ENCODE results near the gene NKTR.
A peak's percentile ranks its signal among the peaks of the same experiment; 100 is the strongest.

Gene NKTR

DNA sequence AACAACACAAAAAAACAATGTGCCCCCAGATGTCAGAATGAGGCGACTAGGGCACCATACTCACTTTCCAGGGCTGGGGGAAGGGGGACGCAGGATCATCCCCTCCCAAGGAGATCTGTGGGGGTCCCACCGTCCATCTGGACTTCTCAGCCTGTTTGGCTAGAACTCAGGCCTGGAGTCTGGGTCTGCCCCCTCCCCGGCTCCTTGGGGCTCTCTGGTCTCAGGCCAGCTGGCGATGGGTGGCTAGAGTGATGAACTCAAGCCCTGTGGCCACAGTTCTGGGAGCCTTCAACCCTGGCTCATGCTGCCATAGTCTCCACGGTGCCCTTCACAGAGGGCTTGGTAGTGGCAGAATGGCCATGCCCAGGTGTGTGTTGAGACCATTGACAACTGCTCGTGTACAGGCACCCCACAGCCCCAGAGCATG lies 66.6 kb downstream of the NKTR start:
- Histone ChIP-seq H3K27me3 (ENCODE audit: insufficient read depth, poor library complexity, severe bottlenecking) (no peaks in the 10 kb centered on the region), H3K27ac (replicated peaks) (no peak overlapping the region), H3K4me3 (replicated peaks; ENCODE audit: insufficient read depth, low read length) (no peak overlapping the region)
- no peak for TF ChIP-seq POLR2AphosphoS5 (IDR thresholded peaks at IDR 0.05; ENCODE audit: low read depth)
- TF ChIP-seq GABPA (IDR thresholded peaks at IDR 0.05; ENCODE audit: low read depth) = no peak
- TF ChIP-seq, protein P1, sequence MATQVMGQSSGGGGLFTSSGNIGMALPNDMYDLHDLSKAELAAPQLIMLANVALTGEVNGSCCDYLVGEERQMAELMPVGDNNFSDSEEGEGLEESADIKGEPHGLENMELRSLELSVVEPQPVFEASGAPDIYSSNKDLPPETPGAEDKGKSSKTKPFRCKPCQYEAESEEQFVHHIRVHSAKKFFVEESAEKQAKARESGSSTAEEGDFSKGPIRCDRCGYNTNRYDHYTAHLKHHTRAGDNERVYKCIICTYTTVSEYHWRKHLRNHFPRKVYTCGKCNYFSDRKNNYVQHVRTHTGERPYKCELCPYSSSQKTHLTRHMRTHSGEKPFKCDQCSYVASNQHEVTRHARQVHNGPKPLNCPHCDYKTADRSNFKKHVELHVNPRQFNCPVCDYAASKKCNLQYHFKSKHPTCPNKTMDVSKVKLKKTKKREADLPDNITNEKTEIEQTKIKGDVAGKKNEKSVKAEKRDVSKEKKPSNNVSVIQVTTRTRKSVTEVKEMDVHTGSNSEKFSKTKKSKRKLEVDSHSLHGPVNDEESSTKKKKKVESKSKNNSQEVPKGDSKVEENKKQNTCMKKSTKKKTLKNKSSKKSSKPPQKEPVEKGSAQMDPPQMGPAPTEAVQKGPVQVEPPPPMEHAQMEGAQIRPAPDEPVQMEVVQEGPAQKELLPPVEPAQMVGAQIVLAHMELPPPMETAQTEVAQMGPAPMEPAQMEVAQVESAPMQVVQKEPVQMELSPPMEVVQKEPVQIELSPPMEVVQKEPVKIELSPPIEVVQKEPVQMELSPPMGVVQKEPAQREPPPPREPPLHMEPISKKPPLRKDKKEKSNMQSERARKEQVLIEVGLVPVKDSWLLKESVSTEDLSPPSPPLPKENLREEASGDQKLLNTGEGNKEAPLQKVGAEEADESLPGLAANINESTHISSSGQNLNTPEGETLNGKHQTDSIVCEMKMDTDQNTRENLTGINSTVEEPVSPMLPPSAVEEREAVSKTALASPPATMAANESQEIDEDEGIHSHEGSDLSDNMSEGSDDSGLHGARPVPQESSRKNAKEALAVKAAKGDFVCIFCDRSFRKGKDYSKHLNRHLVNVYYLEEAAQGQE (IDR thresholded peaks at IDR 0.05; ENCODE audit: insufficient replicate concordance, low read depth) = no peak
- TF ChIP-seq, protein P2, sequence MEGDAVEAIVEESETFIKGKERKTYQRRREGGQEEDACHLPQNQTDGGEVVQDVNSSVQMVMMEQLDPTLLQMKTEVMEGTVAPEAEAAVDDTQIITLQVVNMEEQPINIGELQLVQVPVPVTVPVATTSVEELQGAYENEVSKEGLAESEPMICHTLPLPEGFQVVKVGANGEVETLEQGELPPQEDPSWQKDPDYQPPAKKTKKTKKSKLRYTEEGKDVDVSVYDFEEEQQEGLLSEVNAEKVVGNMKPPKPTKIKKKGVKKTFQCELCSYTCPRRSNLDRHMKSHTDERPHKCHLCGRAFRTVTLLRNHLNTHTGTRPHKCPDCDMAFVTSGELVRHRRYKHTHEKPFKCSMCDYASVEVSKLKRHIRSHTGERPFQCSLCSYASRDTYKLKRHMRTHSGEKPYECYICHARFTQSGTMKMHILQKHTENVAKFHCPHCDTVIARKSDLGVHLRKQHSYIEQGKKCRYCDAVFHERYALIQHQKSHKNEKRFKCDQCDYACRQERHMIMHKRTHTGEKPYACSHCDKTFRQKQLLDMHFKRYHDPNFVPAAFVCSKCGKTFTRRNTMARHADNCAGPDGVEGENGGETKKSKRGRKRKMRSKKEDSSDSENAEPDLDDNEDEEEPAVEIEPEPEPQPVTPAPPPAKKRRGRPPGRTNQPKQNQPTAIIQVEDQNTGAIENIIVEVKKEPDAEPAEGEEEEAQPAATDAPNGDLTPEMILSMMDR (IDR thresholded peaks at IDR 0.05; ENCODE audit: insufficient read depth, low read length) = no peak
- no peak for TF ChIP-seq SPI1 (IDR thresholded peaks at IDR 0.05; ENCODE audit: borderline replicate concordance, low read depth)
- no peak for DNase-seq (ENCODE audit: low read depth in 1 of 2, low spot score in 1 of 2)

DNA sequence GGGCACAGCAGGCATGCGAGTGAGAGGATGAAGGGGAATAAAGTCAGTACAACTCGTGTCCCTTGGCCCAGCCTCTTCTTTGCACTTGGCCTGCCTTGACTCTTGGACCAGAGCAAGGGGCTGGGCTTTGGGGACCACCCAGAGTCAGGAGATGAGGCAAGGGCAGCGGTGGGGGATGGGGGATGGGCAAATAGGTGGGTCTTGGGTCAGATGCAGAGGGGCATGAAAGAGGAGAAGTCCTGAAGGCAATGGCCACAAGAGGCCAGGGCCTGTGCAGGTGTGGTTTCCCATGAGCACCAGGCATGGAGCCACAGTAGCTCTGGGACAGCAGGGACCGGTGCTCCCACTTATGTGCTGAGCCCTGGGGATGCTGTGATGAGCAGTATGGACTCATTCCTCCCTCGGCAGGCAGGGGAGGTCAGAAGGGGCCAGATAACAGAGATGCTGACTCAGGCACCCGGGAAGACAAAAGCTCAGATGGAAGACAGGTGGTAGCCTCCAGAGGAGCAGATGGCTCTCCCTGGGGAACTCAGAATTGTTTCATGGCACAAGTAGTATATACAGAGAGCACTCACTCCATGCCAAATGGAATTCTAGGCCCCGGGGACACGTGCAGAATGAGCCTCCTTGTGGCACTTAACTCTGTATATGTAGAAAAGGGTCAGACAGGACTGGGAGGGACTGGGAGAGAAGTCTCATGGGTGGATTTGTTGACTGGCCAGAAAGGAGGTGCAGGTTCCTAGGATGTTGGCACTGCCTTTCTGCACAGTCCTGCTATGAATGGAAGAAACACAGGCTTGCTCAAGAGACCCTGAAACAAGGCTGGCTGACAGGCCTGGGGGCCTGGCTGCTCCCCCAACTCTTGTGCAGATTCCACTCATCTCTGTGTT lies 67.3 kb downstream of the NKTR start:
- H3K4me3 ChIP-seq (replicated peaks; ENCODE audit: insufficient read depth, low read length) = no peak overlapping the region
- TF ChIP-seq POLR2AphosphoS5 (IDR thresholded peaks at IDR 0.05; ENCODE audit: low read depth) = no peak
- H3K27me3 ChIP-seq (ENCODE audit: insufficient read depth, poor library complexity, severe bottlenecking) = no peaks in the 10 kb centered on the region
- no peak for DNase-seq (ENCODE audit: low read depth in 1 of 2, low spot score in 1 of 2)
- H3K27ac ChIP-seq (replicated peaks) = no peak overlapping the region

DNA sequence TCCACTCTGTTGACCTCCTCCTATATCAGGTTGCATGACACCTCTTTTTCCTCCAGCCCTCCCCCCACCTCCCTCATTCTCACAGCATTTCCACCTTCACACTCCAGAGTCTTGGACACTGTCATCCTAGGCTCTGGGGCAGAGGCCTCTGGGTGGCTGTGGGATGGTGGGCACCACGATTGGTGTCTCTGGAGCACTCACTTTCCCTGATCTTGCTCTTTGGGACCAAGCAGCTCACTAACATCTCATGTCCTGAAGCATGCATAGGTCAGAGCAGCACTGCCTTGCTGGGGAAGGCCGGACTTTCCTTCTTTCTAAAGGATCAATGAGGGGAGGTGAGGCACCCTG lies 67.9 kb downstream of the NKTR start:
- Histone ChIP-seq H3K27me3 (ENCODE audit: insufficient read depth, poor library complexity, severe bottlenecking) (no peaks in the 10 kb centered on the region), H3K27ac (replicated peaks) (no peak overlapping the region), H3K4me3 (replicated peaks; ENCODE audit: insufficient read depth, low read length) (no peak overlapping the region)
- DNase-seq (ENCODE audit: low read depth in 1 of 2, low spot score in 1 of 2) = no peak
- TF ChIP-seq SPI1 (IDR thresholded peaks at IDR 0.05; ENCODE audit: borderline replicate concordance, low read depth) (no peak), POLR2AphosphoS5 (IDR thresholded peaks at IDR 0.05; ENCODE audit: low read depth) (0 out of 2 replicates have a peak, but pooled peaks have one; percentile 10), GABPA (IDR thresholded peaks at IDR 0.05; ENCODE audit: low read depth) (no peak)
- TF ChIP-seq, protein P2 (IDR thresholded peaks at IDR 0.05; ENCODE audit: insufficient read depth, low read length) = no peak
- TF ChIP-seq, protein P1 (IDR thresholded peaks at IDR 0.05; ENCODE audit: insufficient replicate concordance, low read depth) = no peak

DNA sequence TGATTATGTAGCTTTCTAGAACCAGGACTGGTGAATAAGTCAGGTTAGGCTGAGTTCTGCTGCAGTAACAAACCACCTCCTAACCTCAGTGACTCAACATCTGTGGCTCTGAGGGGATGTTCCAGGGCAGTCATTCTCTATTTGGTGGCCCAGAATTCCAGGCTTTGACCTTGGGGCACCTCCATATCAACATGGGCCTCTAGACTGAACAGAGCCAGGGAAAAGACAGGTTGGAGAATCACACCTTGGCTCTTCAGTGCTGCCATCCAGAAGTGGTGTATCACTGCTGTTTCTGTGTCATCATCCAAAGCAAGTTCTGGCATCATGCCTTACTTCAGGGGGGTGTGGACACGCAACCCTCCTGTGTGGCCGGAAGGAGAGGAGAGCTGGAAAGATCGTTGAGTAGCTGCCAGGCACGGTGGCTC lies 68.3 kb downstream of the NKTR start:
- DNase-seq (ENCODE audit: low read depth in 1 of 2, low spot score in 1 of 2) = no peak
- Histone ChIP-seq H3K4me3 (replicated peaks; ENCODE audit: insufficient read depth, low read length) (no peak overlapping the region), H3K27me3 (ENCODE audit: insufficient read depth, poor library complexity, severe bottlenecking) (no peaks in the 10 kb centered on the region), H3K27ac (replicated peaks) (no peak overlapping the region)
- TF ChIP-seq, protein P1 (IDR thresholded peaks at IDR 0.05; ENCODE audit: insufficient replicate concordance, low read depth) = no peak
- no peak for TF ChIP-seq SPI1 (IDR thresholded peaks at IDR 0.05; ENCODE audit: borderline replicate concordance, low read depth)
- TF ChIP-seq GABPA (IDR thresholded peaks at IDR 0.05; ENCODE audit: low read depth) = no peak
- TF ChIP-seq, protein P2 (IDR thresholded peaks at IDR 0.05; ENCODE audit: insufficient read depth, low read length) = no peak
- no peak for TF ChIP-seq POLR2AphosphoS5 (IDR thresholded peaks at IDR 0.05; ENCODE audit: low read depth)
